Vagina (tissue), 2 donors: ENCODE data around the gene PRKCE.

ENCODE experiments used
- POLR2A ChIP-seq, 2 donors: fragments of 450-650 bp; IDR thresholded peaks; one replicate each; pipeline ENCODE4 v1.6.1; 2017; ENCODE audit warnings: antibody characterized with exemption in 2 of 2, mild to moderate bottlenecking in 2 of 2, moderate library complexity in 2 of 2
- POLR2AphosphoS5 ChIP-seq, 2 donors: sonication (generic); formaldehyde crosslinking; IDR thresholded peaks; one replicate each; pipeline ENCODE4 v1.9.0; 2017; ENCODE audit warnings: antibody characterized with exemption in 2 of 2, mild to moderate bottlenecking in 2 of 2, low read depth in 1 of 2; ENCODE audit not compliant: insufficient read depth in 1 of 2
- TF ChIP-seq, protein P1 (sequence below), 3 experiments: fragments of 450-650 bp in 2 of 3; fragments of 200-600 bp in 1 of 3; sonication (generic) in 1 of 3; IDR thresholded peaks; one replicate each; pipeline ENCODE4 v1.5.1; 2017 to 2019; ENCODE audit warnings: antibody characterized with exemption in 3 of 3, mild to moderate bottlenecking in 2 of 3, moderate library complexity in 2 of 3

DNA sequence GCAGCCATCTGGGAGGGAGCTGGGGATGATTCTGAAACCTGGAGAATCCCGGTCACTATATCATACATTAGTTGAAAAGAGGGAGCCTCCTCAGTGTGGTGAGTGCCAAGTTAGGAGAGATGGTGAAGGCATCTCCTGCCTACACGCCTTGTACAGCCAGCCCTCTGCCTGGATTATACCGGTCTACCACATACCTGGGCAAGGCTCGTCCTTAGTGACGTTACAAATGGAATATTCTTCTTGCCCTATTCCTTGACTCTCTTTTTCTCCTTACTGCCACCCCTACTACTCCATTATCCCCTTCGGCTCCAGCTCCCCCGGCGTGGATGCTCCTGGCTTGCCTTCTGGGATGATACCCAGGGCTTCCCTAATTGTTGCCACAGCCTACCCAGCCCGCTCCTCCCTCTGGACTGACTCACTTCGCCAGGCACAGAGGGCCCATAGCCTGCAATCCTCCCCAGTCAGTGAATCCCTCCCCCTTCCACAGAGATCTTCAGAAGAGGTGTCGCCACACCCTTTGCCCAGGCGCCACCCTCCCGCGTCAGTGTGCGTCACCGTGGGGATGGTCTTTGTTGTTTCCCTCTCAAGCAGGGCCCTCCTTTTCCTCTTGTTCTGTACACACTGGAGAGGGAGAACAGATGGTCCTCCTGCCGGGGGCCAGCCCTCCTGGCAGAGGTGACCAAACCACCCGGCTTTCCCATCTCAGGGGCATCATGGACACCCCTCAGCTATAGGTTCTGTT lies 530.5 kb downstream of the PRKCE start:
- TF ChIP-seq, protein P1, sequence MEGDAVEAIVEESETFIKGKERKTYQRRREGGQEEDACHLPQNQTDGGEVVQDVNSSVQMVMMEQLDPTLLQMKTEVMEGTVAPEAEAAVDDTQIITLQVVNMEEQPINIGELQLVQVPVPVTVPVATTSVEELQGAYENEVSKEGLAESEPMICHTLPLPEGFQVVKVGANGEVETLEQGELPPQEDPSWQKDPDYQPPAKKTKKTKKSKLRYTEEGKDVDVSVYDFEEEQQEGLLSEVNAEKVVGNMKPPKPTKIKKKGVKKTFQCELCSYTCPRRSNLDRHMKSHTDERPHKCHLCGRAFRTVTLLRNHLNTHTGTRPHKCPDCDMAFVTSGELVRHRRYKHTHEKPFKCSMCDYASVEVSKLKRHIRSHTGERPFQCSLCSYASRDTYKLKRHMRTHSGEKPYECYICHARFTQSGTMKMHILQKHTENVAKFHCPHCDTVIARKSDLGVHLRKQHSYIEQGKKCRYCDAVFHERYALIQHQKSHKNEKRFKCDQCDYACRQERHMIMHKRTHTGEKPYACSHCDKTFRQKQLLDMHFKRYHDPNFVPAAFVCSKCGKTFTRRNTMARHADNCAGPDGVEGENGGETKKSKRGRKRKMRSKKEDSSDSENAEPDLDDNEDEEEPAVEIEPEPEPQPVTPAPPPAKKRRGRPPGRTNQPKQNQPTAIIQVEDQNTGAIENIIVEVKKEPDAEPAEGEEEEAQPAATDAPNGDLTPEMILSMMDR (IDR thresholded peaks at IDR 0.05) = no peak
- TF ChIP-seq POLR2AphosphoS5 (IDR thresholded peaks at IDR 0.05; ENCODE audit: insufficient read depth in 1 of 2, low read depth in 1 of 2) = no peak
- TF ChIP-seq POLR2A (IDR thresholded peaks at IDR 0.05) = no peak
